Measurements from ENCODE around the gene CLDN6.
"Not testable (repeated sequence)": the region's sequence is repeated elsewhere in the genome, so short reads cannot be mapped to it uniquely, and the experiment has no call there.

CLDN6 gene

DNA sequence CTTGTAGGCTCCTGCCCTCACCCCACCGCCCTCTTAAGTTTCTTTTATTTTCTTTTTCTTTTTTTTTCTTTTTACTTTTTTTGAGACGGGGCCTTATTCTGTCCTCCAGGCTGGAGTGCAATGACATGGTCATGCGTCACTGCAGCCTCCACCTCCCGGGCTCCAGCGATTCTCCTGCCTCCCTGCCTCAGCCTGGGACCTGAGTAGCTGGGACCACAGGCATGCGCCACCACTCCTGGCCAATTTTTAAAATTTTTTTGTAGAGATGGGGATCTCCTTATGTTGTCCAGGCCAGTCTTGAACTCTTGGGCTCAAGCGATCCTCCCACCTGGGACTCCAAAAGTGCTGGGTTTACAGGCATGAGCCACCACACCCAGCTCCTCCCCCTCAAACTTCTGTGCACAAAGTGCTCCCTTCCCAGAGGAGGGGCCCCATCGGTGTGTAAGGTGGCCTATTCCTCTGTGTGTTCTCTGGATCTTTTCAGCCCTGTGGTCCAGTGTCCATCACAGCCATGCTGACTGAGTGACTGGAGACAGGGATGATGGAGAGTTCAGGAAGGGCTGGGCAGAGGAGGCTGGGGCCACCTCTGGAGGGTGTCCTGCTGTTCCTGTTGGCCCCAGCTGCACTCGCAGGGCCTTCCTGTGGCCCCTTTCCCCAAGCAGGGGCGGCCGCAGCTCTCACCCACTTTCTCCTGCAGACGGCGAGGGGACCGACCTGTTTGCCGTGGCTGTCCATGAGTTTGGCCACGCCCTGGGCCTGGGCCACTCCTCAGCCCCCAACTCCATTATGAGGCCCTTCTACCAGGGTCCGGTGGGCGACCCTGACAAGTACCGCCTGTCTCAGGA lies 38.6 kb upstream of the CLDN6 start:
- TF ChIP-seq, protein P1, sequence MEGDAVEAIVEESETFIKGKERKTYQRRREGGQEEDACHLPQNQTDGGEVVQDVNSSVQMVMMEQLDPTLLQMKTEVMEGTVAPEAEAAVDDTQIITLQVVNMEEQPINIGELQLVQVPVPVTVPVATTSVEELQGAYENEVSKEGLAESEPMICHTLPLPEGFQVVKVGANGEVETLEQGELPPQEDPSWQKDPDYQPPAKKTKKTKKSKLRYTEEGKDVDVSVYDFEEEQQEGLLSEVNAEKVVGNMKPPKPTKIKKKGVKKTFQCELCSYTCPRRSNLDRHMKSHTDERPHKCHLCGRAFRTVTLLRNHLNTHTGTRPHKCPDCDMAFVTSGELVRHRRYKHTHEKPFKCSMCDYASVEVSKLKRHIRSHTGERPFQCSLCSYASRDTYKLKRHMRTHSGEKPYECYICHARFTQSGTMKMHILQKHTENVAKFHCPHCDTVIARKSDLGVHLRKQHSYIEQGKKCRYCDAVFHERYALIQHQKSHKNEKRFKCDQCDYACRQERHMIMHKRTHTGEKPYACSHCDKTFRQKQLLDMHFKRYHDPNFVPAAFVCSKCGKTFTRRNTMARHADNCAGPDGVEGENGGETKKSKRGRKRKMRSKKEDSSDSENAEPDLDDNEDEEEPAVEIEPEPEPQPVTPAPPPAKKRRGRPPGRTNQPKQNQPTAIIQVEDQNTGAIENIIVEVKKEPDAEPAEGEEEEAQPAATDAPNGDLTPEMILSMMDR (IDR thresholded peaks at IDR 0.05) = no peak
- Histone ChIP-seq H3K27ac (no peak overlapping the region), H3K4me3 (no peak overlapping the region)
- DNase-seq (ENCODE audit: low spot score) = no peak

DNA sequence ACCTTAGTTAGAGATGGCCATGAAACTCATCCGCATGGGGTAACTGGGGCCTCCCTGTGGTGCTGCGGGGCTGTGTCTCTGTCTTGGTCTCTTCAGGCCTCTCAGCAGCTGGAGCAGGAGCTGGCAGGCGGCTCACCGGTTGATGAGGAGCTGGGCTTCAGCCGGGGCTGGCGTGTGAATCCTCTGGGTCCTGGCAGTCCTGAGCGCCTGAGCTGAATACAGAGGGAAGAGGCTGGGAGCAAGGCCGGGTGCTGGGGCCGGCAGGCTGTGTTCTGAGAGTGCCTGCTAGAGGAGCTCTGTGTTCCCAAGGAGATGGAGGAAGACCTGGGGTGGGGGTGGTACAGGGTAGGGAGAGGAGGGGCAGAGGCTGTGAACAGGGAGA lies 37.7 kb upstream of the CLDN6 start:
- H3K4me3 ChIP-seq; DNase-seq (ENCODE audit: low spot score); H3K27ac ChIP-seq: not testable (repeated sequence)

- H3K4me3 ChIP-seq = no peak overlapping the region
- no peak for DNase-seq (ENCODE audit: low spot score)
- H3K27ac ChIP-seq = no peak overlapping the region
Measured at GRCh38 chr16:3054965-3055733, 37.2 kb upstream of the CLDN6 start.

GRCh38 chr16:3053330-3053710 lies 35.3 kb upstream of the CLDN6 start:
- not testable (repeated sequence) for H3K27ac ChIP-seq; H3K4me3 ChIP-seq; DNase-seq (ENCODE audit: low spot score)

More at GRCh38 chr16:3054965-3055733, 37.2 kb upstream of the CLDN6 start:
- TF ChIP-seq, protein P1 (IDR thresholded peaks at IDR 0.05) = no peak

DNA sequence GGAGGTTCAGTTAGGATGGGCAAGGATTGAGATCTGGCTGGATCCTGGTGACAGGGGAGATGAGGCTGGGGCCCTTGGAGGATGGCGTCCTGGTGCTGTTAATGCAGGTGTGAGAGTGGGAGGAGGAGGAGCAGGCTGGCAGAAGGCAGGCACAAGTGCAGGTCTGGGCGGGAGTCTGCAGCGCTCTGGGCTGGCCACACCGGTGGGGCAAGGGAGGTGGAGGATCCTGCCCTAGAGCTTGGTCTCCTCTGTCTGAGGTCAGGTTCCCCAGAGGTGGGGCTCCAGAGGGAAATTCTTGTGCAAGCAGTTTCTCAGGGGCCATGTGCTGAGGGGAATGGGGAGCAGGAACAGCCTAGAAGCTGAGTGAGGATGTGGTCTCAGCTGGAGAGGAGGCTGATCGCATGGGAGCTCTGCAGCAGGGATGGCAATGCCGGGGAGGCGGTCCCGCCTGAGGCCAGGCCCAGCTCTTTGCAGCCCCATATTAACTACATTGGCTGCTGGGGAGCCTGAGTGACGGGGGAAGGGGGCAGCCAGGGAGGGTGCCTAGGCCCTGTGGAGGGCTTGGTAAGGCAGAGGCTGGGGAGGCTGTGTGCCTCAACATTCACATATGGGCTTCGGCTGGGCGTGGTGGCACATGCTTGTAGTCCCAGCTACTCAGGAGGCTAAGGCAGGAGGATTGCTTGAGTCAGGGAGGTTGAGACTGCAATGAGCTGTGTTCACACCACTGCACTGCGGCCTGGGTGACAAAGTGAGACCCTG lies 34.8 kb upstream of the CLDN6 start:
- not testable (repeated sequence) for H3K27ac ChIP-seq; H3K4me3 ChIP-seq; DNase-seq (ENCODE audit: low spot score)

DNA sequence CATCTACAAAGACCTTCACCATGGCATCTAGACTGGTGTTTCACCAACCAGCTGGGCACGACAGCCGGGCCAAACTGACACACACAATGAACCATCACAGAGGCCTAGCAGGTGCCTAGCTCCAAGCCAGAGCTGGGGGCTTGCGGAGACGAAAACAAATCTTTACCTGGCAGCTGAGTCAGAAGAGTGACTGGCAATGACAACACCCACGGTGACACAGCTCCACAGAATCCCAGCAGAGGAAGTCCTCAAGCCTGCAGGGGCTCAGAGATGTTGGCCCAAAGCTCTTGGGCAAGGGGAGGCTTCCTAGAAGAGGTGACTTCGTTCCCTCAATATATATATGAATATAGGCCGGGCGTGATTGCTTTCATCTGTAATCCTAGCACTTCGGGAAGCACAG lies 33.5 kb upstream of the CLDN6 start:
- Histone ChIP-seq H3K4me3 (no peak overlapping the region), H3K27ac (no peak overlapping the region)
- TF ChIP-seq, protein P1 (IDR thresholded peaks at IDR 0.05) = no peak
- no peak for DNase-seq (ENCODE audit: low spot score)

- H3K27ac ChIP-seq = no peak overlapping the region
- TF ChIP-seq, protein P1 (IDR thresholded peaks at IDR 0.05) = no peak
- no peak overlapping the region for H3K4me3 ChIP-seq
- DNase-seq (ENCODE audit: low spot score) = no peak
Measured at GRCh38 chr16:3051009-3051408, 33.0 kb upstream of the CLDN6 start.

DNA sequence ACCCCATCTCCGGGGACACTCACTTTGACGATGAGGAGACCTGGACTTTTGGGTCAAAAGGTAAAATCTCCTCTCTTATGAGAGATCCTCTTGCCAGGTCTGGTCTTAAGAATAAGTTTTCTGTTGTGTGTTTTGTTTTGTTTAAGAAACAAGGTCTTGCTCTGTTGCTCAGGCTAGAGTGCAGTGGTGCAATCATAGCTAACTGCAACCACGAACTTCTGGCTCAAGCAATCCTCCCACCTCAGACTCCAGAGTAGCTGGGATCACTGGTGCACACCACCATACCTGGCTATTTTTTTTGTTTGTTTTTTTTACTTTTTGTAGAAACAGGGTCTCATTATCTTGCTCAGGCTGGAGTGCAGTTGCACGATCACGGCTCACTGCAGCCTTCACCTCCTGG lies 32.5 kb upstream of the CLDN6 start:
- TF ChIP-seq, protein P1 (IDR thresholded peaks at IDR 0.05) = no peak
- no peak for DNase-seq (ENCODE audit: low spot score)
- Histone ChIP-seq H3K27ac (no peak overlapping the region), H3K4me3 (no peak overlapping the region)
